Activated naive CD8-positive, alpha-beta T cell (primary cell): Measurements from ENCODE around the gene FXR1.
"Not testable (repeated sequence)": the region's sequence is repeated elsewhere in the genome, so short reads cannot be mapped to it uniquely, and the experiment has no call there.

Source experiments
- H3K27ac Mint-ChIP-seq: one replicate; pipeline ENCODE4 v1.8.0; 2021; ENCODE audit warnings: mixed read lengths
- H3K27me3 Mint-ChIP-seq: one replicate; pipeline ENCODE4 v1.8.0; 2021; ENCODE audit warnings: mixed read lengths
- H3K36me3 Mint-ChIP-seq: one replicate; pipeline ENCODE4 v1.8.0; 2021; ENCODE audit warnings: mixed read lengths
- H3K4me1 Mint-ChIP-seq: one replicate; pipeline ENCODE4 v1.8.0; 2021; ENCODE audit warnings: low read depth, mixed read lengths
- H3K4me3 Mint-ChIP-seq: one replicate; pipeline ENCODE4 v1.8.0; 2021; ENCODE audit warnings: mild to moderate bottlenecking, mixed read lengths
- H3K9me3 Mint-ChIP-seq: one replicate; pipeline ENCODE4 v1.8.0; 2021; ENCODE audit warnings: low read depth, mixed read lengths

The FXR1 gene

DNA sequence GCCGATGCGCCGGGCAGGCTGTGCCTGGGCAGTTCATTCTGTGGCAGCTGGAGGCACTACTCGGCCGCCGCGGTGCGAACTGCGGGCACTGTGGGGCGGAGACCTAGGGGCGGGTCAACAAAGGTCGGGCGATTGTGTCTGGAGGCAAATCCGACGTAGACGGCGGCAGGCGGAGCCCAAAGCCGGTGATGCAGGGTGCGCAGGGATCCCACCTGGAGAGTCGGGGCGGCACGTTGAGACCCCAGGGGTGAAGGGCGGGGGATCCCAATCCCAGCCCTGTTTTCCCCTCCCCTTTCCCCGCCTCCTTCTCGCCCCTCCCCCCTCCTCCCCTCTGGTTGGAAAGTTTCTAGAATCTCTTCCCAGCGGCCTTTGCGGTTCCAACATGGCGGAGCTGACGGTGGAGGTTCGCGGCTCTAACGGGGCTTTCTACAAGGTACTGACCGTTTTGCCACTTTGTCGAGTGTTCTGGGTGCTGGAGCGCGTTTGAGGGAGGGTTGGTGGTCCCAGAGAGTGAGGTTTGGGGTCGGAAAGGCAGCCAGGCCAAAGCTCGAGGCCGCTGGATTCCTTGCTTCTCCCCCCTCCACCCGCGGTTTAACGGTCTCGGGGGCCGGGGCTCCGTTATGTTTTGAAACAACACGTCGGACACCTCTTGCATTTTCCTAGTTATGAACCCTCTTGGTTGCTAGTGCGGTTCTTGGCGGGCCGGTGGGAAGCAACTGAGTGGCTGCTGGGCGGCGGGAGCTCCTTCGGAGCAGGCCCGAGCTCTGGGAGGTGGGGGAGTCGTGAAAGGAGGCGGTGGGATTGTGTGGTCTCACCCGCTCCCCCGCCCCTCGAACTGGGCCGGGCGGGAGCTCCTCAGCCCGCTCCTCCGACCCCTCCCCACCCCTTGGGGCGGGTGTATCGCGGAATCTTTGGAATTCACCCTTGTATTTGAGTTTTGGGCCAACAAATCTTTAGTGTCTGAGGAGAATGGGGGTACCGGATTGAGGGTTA lies at the start of gene FXR1:
TSS of gene FXR1 (plus strand) at position 367 of the 993 bp plus-strand sequence. CDS start at position 383, 16 bp downstream.
- H3K36me3 Mint-ChIP-seq, result no peaks in the 10 kb centered on the region
- H3K4me3 Mint-ChIP-seq, result peak within 1 kb of the TSS; percentile 99
- H3K9me3 Mint-ChIP-seq, result no peaks in the 10 kb centered on the region
- no peaks in the 10 kb centered on the region for H3K27me3 Mint-ChIP-seq
- peaks cover 65% of the 10 kb centered on the region for H3K4me1 Mint-ChIP-seq
- H3K27ac Mint-ChIP-seq, result peak within 1 kb of the TSS; percentile 99

DNA sequence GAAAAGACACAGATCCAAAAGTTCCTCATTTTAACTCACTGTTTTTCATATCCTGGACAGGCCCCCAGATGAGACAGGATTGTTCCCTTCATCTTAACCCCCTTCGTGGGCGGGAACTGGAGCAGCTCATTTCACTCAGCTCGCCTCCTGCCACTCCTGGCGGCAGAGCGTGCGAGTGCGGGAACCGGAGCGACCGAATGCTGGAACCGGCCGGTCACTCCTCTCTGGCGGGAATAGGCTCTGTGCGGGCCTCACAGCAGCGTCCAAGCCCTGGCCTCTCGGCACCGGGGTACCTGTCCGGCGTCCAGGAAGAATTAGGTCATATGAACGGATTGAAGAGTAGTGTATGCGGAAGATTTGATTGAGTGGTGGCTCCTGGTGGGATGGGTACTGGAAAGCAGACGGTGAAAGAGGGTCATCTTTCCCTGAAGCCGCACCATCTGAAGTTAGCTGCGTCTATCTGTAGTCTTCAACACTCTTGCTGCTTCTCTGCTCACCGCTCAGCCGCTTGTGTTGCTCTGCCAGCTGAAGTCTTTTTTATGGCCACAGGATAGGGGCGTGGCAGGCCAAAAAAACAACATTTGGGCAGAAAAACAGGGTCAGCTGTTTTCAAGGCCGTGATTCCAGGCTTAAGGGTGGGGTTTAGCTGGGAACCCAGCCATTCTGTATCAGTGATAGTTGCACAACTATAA lies 42.3 kb upstream of the FXR1 start:
- no peak overlapping the region for H3K27ac Mint-ChIP-seq
- H3K36me3 Mint-ChIP-seq, result no peaks in the 10 kb centered on the region
- H3K4me3 Mint-ChIP-seq, result peak overlapping the region; percentile 46
- H3K4me1 Mint-ChIP-seq, result peaks cover 7% of the 10 kb centered on the region
- H3K27me3 Mint-ChIP-seq, result peaks cover 15% of the 10 kb centered on the region
- no peaks in the 10 kb centered on the region for H3K9me3 Mint-ChIP-seq

DNA sequence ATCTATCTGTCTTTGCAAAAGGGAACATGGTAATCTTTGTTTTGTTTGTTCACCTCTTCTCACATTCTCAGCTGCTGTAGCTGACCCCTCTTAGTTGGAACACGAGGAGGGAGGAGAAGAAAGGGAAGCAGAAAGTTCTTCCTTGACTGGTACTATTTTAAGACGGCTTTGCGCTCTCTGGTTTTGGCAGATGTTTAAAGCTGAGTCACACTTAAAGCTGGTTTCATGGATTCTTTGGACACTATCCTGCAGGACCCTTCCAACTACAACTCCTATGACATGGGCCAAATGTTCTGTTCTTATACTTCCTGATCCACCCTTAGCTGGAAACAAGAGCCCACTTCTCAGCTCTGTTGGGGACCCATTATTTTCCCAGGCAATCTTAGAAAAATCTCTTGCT lies 40.6 kb upstream of the FXR1 start:
- Mint-ChIP-seq H3K27me3 (peaks cover 15% of the 10 kb centered on the region), H3K36me3 (no peaks in the 10 kb centered on the region), H3K4me1 (peaks cover 7% of the 10 kb centered on the region), H3K4me3 (no peak overlapping the region), H3K9me3 (no peaks in the 10 kb centered on the region), H3K27ac (no peak overlapping the region)

DNA sequence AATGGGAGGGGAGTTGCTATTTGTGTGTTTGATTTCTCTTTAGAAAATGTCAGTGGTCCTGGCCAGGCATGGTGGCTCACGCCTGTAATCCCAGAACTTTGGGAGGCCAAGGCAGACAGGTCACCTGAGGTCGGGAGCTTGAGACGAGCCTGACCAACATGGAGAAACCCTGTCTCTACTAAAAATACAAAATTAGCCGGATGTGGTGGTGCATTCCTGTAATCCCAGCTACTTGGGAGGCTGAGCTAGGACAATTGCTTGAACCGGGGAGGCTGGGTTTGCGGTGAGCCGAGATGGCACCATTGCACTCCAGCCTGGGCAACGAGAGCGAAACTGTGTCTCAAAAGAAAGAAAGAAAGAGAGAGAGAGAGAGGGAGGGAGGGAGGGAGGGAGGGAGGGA lies 40.0 kb upstream of the FXR1 start:
- not testable (repeated sequence) for H3K4me3 Mint-ChIP-seq, H3K27ac Mint-ChIP-seq, H3K36me3 Mint-ChIP-seq, H3K4me1 Mint-ChIP-seq, H3K9me3 Mint-ChIP-seq
- peaks cover 18% of the 10 kb centered on the region for H3K27me3 Mint-ChIP-seq

DNA sequence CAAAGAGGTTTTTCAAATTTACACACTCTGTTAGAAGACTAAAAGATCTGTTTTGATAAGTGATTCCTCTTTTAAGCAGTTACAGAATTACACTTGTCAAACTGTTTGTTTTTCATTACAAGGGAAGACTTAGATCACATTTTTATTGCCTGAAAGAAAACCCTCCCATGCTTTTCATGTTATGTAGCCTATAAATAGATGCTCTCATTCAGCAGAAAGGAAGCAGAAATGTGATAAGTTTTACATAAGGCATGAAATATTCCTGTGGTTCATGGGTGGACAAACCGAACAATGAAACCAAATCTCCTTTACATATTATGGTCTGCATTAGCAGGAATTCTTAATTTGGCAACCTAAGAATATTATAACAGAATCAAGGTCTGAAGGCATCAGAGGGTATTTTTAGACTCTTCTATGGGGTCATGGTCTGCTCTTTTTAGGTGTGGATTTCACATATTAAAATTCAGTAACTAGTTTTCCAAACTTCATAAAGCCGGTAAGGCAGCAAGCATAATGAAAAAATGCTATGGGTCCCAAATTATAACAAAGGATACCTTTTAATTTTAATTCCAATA lies 37.3 kb upstream of the FXR1 start:
- H3K27ac Mint-ChIP-seq, result no peak overlapping the region

DNA sequence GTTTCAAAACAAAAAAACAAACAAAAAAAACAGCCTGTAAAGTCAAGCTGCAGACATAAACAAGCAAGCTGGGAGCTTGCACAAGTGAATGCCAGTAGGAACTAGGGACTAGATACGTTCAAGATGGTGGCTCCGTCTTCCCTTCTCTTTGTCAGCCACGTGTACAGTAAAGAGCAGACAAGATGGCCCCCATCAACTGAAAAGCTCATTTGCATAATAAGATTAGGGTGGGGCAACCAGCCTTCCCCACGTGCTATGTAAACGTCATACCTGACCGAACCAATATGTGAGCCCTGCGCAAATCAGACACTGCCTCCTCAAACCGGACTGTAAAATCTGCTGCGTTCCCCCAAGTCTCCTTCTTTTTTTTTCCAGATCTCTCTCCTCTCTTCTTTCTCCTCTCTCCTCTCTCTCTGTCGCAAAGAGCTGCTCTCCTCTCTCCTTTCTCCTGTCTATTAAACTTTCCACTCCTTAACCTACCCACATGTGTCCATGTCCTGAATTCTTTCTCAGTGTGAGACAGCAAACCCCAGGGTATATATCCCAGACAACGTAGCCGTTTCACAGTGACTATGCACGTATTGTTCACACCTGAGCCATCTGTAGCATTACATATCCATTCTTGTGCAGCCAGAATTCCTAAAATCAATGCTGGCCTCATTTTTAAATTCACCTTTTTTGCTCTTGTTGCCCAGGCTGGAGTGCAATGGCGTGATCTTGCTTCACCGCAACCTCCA lies 31.2 kb upstream of the FXR1 start:
- Mint-ChIP-seq H3K9me3 (no peaks in the 10 kb centered on the region), H3K36me3 (no peaks in the 10 kb centered on the region), H3K27ac (no peak overlapping the region), H3K4me3 (no peak overlapping the region), H3K4me1 (no peaks in the 10 kb centered on the region), H3K27me3 (peaks cover 8% of the 10 kb centered on the region)

More for the DNA sequence above, 37.3 kb upstream of the FXR1 start:
- peaks cover 2% of the 10 kb centered on the region for H3K4me1 Mint-ChIP-seq
- no peaks in the 10 kb centered on the region for H3K9me3 Mint-ChIP-seq
- H3K4me3 Mint-ChIP-seq, result no peak overlapping the region
- H3K27me3 Mint-ChIP-seq, result peaks cover 18% of the 10 kb centered on the region
- H3K36me3 Mint-ChIP-seq, result no peaks in the 10 kb centered on the region

DNA sequence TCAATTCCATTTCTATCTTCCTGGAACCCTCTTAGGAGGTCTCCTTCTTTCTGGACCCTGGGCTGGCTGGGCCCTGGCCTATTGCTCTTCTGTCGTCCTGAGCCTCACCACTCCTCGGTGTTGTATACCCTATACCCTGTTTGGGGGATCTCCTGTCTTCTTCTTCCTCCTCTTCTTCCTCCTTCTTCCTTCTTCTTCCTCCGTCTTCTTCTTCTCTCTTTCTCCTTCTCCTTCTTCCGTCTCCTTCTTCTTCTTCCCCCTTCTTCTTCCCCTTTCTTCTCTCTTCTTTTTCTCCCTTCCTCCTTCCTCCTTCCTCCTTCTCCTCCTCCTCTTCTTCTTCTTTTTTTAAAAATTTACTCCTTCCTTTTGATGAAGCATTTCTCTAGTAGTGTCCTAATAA lies 30.4 kb upstream of the FXR1 start:
- Mint-ChIP-seq H3K27me3 (peaks cover 4% of the 10 kb centered on the region), H3K36me3 (no peaks in the 10 kb centered on the region), H3K4me3 (no peak overlapping the region), H3K27ac (no peak overlapping the region), H3K4me1 (no peaks in the 10 kb centered on the region), H3K9me3 (no peaks in the 10 kb centered on the region)

DNA sequence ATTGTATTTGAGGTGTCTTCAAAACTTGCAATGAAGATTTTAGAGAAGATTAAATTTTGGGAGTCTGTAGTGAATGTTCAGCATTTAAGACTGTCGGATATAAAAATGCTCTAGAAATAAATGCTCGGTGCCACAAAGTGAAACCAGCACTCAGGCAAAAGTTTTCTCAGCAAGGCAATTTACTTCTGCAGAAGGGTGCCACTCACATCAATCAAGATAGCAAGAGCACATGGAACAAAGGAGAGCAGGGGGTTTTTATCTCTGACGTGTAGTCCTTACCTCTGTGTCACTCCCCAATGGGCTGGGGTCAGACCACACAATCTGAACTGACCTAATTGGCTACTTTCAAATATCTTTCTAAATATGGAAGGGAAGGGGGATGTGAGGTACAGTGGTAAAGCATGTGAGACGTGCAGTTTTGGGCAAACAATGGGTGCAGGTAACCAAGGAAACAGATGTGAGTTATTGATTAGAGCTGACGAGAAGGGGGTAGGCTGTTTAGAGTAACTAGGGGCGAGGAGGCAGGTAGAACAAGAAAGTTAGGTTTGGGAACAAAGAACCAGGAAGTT lies 23.4 kb upstream of the FXR1 start:
- peaks cover 3% of the 10 kb centered on the region for H3K4me1 Mint-ChIP-seq
- H3K27me3 Mint-ChIP-seq, result peaks cover 1% of the 10 kb centered on the region
- H3K4me3 Mint-ChIP-seq, result no peak overlapping the region
- peaks cover 12% of the 10 kb centered on the region for H3K9me3 Mint-ChIP-seq
- H3K27ac Mint-ChIP-seq, result no peak overlapping the region
- peaks cover 7% of the 10 kb centered on the region for H3K36me3 Mint-ChIP-seq

DNA sequence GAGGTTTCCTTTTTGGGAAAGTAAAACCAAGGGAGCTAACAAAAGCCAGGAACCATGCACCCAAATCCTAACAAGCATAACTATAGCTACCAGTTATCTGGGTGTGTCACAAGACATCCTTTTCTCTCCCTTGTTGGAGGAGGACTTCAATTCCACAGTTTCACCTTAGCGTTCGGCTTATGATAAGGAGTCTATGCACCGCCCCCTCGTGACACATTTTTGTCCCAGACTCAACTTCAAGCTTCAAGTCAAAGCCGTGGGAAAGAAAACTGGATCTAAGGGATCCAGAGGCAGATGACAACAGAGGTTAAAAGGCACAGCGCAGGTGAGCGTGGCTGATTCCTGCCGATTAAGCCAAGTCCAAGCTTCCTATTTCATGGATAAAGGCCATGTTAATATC lies 13.9 kb upstream of the FXR1 start:
- peaks cover 4% of the 10 kb centered on the region for H3K36me3 Mint-ChIP-seq
- H3K27me3 Mint-ChIP-seq, result no peaks in the 10 kb centered on the region
- peaks cover 4% of the 10 kb centered on the region for H3K9me3 Mint-ChIP-seq
- H3K27ac Mint-ChIP-seq, result no peak overlapping the region
- H3K4me3 Mint-ChIP-seq, result no peak overlapping the region
- no peaks in the 10 kb centered on the region for H3K4me1 Mint-ChIP-seq

DNA sequence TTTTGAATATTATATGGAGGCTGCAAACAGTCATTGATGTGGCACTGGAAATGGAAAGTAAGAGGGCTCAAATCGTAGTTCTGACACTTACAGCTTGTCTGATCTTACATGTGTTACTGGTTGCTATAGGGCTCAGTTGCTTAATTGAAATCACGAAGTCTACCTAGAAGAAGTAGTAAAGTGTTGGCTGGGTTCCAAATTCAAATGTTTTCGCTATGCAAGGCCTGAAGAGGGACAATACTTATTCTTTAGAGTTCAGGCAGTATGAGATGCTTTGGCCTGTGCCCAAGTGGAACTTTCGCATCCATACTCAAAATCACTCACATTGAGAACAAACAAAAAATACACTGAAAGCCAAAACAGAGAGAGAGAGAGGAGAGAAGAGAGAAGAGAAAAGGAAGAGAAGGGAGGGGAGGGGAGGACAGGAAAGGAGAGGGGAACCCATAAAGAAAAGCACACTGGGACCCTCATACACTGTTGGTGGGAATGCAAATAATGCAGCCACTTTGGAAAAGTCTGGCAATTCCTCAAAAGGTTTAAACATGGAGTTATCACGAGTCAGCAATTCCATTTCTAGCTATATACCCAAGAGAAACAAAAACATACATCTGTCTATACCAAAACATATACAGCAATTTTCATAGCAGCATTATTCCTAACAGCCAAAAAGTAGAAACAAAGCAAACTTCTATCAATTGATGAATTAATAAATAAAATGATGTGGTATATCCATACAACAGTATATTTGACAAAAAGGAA lies 2.9 kb upstream of the FXR1 start:
- no peaks in the 10 kb centered on the region for H3K36me3 Mint-ChIP-seq
- peaks cover 3% of the 10 kb centered on the region for H3K9me3 Mint-ChIP-seq
- peak overlapping the region; percentile 87 for H3K27ac Mint-ChIP-seq
- peak overlapping the region; percentile 60 for H3K4me3 Mint-ChIP-seq
- H3K27me3 Mint-ChIP-seq, result peaks cover 2% of the 10 kb centered on the region
- H3K4me1 Mint-ChIP-seq, result peaks cover 39% of the 10 kb centered on the region

DNA sequence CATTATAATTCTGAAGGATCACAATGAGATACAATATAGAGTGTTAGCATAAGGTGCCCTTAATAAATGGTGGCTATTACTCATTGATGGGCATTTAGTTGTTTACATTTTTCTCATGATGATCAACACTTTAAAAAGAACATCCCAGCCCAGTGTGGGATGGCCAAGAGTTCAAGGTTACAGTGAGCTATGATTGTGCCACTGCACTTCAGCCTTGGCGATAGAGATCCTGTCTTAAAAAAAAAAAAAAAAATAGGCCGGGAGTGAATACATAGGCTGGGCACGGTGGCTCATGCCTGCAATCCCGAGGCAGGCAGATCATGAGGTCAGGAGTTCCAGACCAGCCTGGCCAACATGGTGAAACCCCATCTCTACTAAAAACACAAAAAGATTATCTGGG lies 1.6 kb upstream of the FXR1 start:
- peaks cover 51% of the 10 kb centered on the region for H3K4me1 Mint-ChIP-seq
- no peaks in the 10 kb centered on the region for H3K36me3 Mint-ChIP-seq

DNA sequence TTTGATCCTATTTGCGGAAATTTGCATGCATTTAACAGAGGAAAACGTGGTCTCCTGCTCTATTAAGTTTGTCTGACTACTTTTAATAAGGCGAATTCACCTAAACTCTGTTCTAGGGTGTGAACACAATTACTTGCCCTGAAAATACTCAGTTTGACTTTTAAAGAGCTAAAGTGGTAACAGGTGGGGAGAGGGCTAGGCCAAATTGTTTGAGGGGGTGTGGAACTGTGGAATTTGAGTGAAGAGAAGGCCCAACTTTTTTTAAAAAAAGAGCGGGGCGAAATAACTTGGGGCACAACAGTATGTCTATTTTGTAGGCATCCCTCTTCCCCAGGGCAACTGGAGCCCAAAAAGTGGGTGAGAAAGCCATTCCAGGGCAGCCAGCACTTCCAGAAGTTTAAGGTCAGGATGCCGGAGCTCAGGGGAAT lies 580 bp upstream of the FXR1 start:
- Mint-ChIP-seq H3K9me3 (no peaks in the 10 kb centered on the region), H3K27me3 (no peaks in the 10 kb centered on the region), H3K27ac (peak overlapping the region; percentile 99), H3K4me1 (peaks cover 58% of the 10 kb centered on the region), H3K4me3 (peak overlapping the region; percentile 99), H3K36me3 (no peaks in the 10 kb centered on the region)

More for the DNA sequence above, 1.6 kb upstream of the FXR1 start:
- Mint-ChIP-seq H3K27me3 (peaks cover 2% of the 10 kb centered on the region), H3K4me3 (peak overlapping the region; percentile 60), H3K9me3 (peaks cover 3% of the 10 kb centered on the region), H3K27ac (peak overlapping the region; percentile 46)

DNA sequence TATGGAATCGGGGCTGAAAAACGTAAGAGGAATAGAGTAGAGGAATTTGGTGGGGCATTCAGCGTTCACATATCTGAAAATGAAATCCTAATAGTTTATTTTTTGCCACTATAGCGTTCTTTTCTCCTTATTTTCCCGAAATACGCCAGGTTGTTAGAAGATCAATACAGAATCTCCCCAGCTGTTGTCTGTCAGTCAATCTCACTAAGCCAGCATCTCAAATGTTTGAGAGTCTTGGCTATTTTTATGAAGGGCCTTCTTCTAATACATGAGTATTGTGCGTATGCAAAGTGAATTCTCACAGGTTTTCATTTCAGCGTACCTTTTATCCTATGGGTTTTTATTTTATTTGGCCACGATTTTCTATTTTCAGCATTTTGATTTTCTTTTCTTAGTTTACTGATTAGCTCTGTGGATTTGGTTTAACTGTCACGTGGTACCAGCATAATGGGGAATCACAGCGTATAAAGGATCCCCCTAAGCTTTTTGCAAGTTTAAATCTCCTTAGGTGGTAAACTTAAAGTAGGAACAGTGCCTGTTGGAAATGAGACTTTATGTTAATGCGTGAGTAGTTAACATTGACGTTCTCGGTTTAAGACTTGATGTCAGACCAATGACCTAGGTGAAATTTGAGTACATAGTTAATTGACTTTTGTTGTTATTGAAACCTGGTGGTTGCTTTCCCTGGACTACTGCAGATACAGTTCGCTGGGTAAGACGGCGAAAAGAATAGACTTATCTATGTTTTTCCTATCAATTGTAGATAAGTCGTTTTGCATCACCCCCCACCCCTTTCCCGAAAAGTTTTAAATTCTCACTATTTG lies 1.3 kb downstream of the FXR1 start:
- H3K4me1 Mint-ChIP-seq, result peaks cover 73% of the 10 kb centered on the region
- no peaks in the 10 kb centered on the region for H3K9me3 Mint-ChIP-seq

More for the DNA sequence above, 1.3 kb downstream of the FXR1 start:
- Mint-ChIP-seq H3K36me3 (no peaks in the 10 kb centered on the region), H3K4me3 (peak overlapping the region; percentile 99), H3K27me3 (no peaks in the 10 kb centered on the region), H3K27ac (peak overlapping the region; percentile 99)
